HepG2 (cell line): ENCODE data around the gene SIX5. TPM values are rescaled to one million over a fixed set of nuclear protein-coding genes. Genes with fewer than 3 reads are reported as not detected.
A peak's percentile ranks its signal among the peaks of the same experiment; 100 is the strongest.

Experiments used
- ATAC-seq: fragments of 200-7000 bp; cut with Tn5 transposase; 3 replicates; pipeline ENCODE4 v1.9.1; 2020; ENCODE audit warnings: mild to moderate bottlenecking, moderate library complexity
- BruUV-seq: library from RNA; stranded (reverse); fragments of 400-500 nt; replicated peaks from 2 replicates; lab custom pipeline; 2021; lab: Mats Ljungman, UMichigan
- CTCF ChIA-PET: fragments of 300-600 bp; formaldehyde crosslinking; extraction: SDS; loops from one replicate; lab custom pipeline; 2021; ENCODE audit warnings: low total read pairs, inconsistent platforms, low intra/inter-chr PET ratio; lab: Yijun Ruan, JAX
- POLR2A ChIA-PET: fragments of 350-600 bp; sonication (Branson Sonifier 250); formaldehyde crosslinking; loops from one replicate; lab custom pipeline; 2020; ENCODE audit warnings: antibody characterized with exemption, inconsistent platforms; lab: Yijun Ruan, JAX
- DNase-seq: peaks from one replicate; pipeline ENCODE4 v3.0.0-alpha.2; 2015; ENCODE audit warnings: low spot score
- FAIRE-seq: peaks from 3 replicates; lab custom pipeline; 2011; peaks lifted over from hg19 to GRCh38; lab: Jason Lieb, UNC
- H2AFZ ChIP-seq: one replicate; pipeline ENCODE4 v1.6.1; 2011; ENCODE audit warnings: low read length, inconsistent platforms
- H3K27ac ChIP-seq: fragments of 300-600 bp; 3 replicates; pipeline ENCODE4 v1.8.0; 2011; ENCODE audit warnings: mixed run types, mild to moderate bottlenecking, mixed read lengths, low read length, inconsistent platforms; ENCODE audit not compliant: insufficient read depth; ENCODE audit errors: extremely low read length
- H3K27me3 ChIP-seq, 2 experiments: fragments of 200-600 bp in 1 of 2; 2 replicates in 1 of 2; 3 replicates in 1 of 2; pipeline versions ENCODE4 v1.6.0 to v1.8.0; 2011; ENCODE audit warnings: low read length in 2 of 2, mild to moderate bottlenecking in 2 of 2, moderate library complexity in 2 of 2, inconsistent platforms in 1 of 2; ENCODE audit not compliant: insufficient read depth in 2 of 2, control insufficient read depth in 1 of 2
- H3K36me3 ChIP-seq, 2 experiments: fragments of 200-600 bp in 1 of 2; replicated peaks in 1 of 2; 2 replicates in 1 of 2; 3 replicates in 1 of 2; pipeline versions ENCODE4 v1.5.1 to v1.8.0; 2011; ENCODE audit warnings: low read length in 2 of 2, inconsistent platforms in 1 of 2; ENCODE audit not compliant: insufficient read depth in 2 of 2, control insufficient read depth in 1 of 2
- H3K4me1 ChIP-seq: 2 replicates; pipeline ENCODE4 v1.5.1; 2012; ENCODE audit warnings: low read length, inconsistent platforms; ENCODE audit not compliant: insufficient read depth
- H3K4me2 ChIP-seq: 2 replicates; pipeline ENCODE4 v1.6.0; 2011; ENCODE audit warnings: low read depth, low read length, inconsistent platforms
- H3K4me3 ChIP-seq, 3 experiments: fragments of 200-600 bp in 1 of 3; sonication (generic), shearing (Covaris generic) in 1 of 3; replicated peaks in 1 of 3; 2 replicates each; pipeline ENCODE4 v1.5.1; 2011 to 2016; ENCODE audit warnings: low read length in 3 of 3, inconsistent platforms in 2 of 3, low read depth in 2 of 3, mild to moderate bottlenecking in 2 of 3, control low read depth in 1 of 3, mixed read lengths in 1 of 3; ENCODE audit not compliant: insufficient read depth in 1 of 3
- H3K79me2 ChIP-seq: one replicate; pipeline ENCODE4 v1.6.1; 2011; ENCODE audit warnings: low read length, inconsistent platforms; ENCODE audit not compliant: insufficient read depth
- H3K9ac ChIP-seq: 2 replicates; pipeline ENCODE4 v1.6.0; 2011; ENCODE audit warnings: mild to moderate bottlenecking, low read depth, low read length, inconsistent platforms; ENCODE audit not compliant: insufficient read depth
- H3K9me3 ChIP-seq: 2 replicates; pipeline ENCODE4 v1.5.1; 2012; ENCODE audit warnings: mild to moderate bottlenecking, low read length
- H4K20me1 ChIP-seq: 2 replicates; pipeline ENCODE4 v1.6.0; 2011; ENCODE audit warnings: inconsistent platforms, mild to moderate bottlenecking, low read length, moderate library complexity; ENCODE audit not compliant: insufficient read depth
- ARNTL ChIP-seq: sonication (generic); formaldehyde crosslinking; IDR thresholded peaks from 2 replicates; pipeline ENCODE4 v1.4.0; 2020; ENCODE audit warnings: mild to moderate bottlenecking, missing genetic modification reagents
- CEBPZ ChIP-seq: IDR thresholded peaks from 2 replicates; pipeline ENCODE4 v1.6.1; 2012; ENCODE audit warnings: low read length, improper control_type of control experiment
- EP300 ChIP-seq, 3 experiments: sonication (generic) in 1 of 3; formaldehyde crosslinking in 1 of 3; IDR thresholded peaks; 2 replicates each; pipeline versions ENCODE4 v1.5.1 to v1.6.1; 2011 to 2020; ENCODE audit warnings: low read depth in 2 of 3, low read length in 2 of 3, borderline replicate concordance in 1 of 3, improper control_type of control experiment in 1 of 3, mild to moderate bottlenecking in 1 of 3, missing genetic modification reagents in 1 of 3, moderate library complexity in 1 of 3
- FOSL2 ChIP-seq: sonication (generic); formaldehyde crosslinking; IDR thresholded peaks from 2 replicates; pipeline ENCODE4 v1.4.0; 2020; ENCODE audit warnings: missing genetic modification reagents
- FOXA1 ChIP-seq, 2 experiments: fragments of 450-650 bp in 1 of 2; sonication (generic) in 1 of 2; formaldehyde crosslinking in 1 of 2; IDR thresholded peaks; 2 replicates each; pipeline versions ENCODE4 v1.4.0 to v1.6.1; 2016 to 2020; ENCODE audit warnings: missing genetic modification reagents in 1 of 2
- LCORL ChIP-seq, 2 experiments: fragments of 450-650 bp in 1 of 2; sonication (generic) in 1 of 2; formaldehyde crosslinking in 1 of 2; IDR thresholded peaks; 2 replicates each; pipeline versions ENCODE4 v1.5.0 to v1.6.1; 2017 to 2020; ENCODE audit warnings: antibody characterized with exemption in 1 of 2, missing genetic modification reagents in 1 of 2
- RARA ChIP-seq: IDR thresholded peaks from 2 replicates; pipeline ENCODE4 v1.6.1; 2016; ENCODE audit warnings: missing genetic modification reagents, missing compliant biosample characterization
- SNAI1 ChIP-seq: sonication (generic); formaldehyde crosslinking; IDR thresholded peaks from 2 replicates; pipeline ENCODE4 v1.5.0; 2020; ENCODE audit warnings: mild to moderate bottlenecking, missing genetic modification reagents, borderline replicate concordance
- SNRNP70 ChIP-seq: fragments of 200-400 bp; formaldehyde crosslinking; IDR thresholded peaks from 2 replicates; pipeline ENCODE4 v1.6.1; 2017; ENCODE audit warnings: mild to moderate bottlenecking, low read depth, low read length, moderate library complexity
- SSRP1 ChIP-seq: IDR thresholded peaks from 2 replicates; pipeline ENCODE4 v1.6.1; 2016; ENCODE audit warnings: control low read depth
- YY1 ChIP-seq: IDR thresholded peaks from 2 replicates; pipeline ENCODE4 v1.6.1; 2011; ENCODE audit warnings: low read length, low read depth, moderate library complexity, mild to moderate bottlenecking; ENCODE audit not compliant: insufficient read depth, insufficient replicate concordance
- ZNF343 ChIP-seq: sonication (generic); formaldehyde crosslinking; IDR thresholded peaks from 2 replicates; pipeline ENCODE4 v1.4.0; 2020; ENCODE audit warnings: mild to moderate bottlenecking, missing genetic modification reagents
- WGBS: methylation state at CpG from one replicate; pipeline ENCODE4 v1.1.6; 2017; ENCODE audit warnings: low lambda C conversion rate; 5-methylcytosine and 5-hydroxymethylcytosine counted together
- in situ Hi-C: cut with HindIII; loops from 2 replicates; pipeline ENCODE4 v1.10.0; 2017; ENCODE audit warnings: low pct_unique_long_range_greater_than_20kb; ENCODE audit not compliant: extremely low pct_ligation_motif_present
- intact Hi-C: fragments of 100-400 bp; cut with micrococcal nuclease; formaldehyde crosslinking; loops from one replicate; pipeline ENCODE4 v1.10.0; 2022; ENCODE audit not compliant: unreplicated experiment
- polyA plus RNA-seq, 8 experiments: library from polyadenylated mRNA; depleted of rRNA in 3 of 8; stranded (reverse) in 7 of 8; unstranded in 1 of 8; fragments of >200 nt; fragmentation: Illumina TruSeq in 4 of 8; extraction: Trizol in 4 of 8; gene quantifications; 2 replicates each; pipeline versions ENCODE4 v1.2.1 to v1.2.3, GENCODE V29; 2011 to 2016; ENCODE audit warnings: low read depth in 4 of 8, missing spikeins in 1 of 8, mixed read lengths in 1 of 8; ENCODE audit not compliant: insufficient read depth in 1 of 8
- total RNA-seq, 5 experiments: library from RNA; depleted of rRNA; stranded (reverse); fragments of >200 nt; fragmentation: Illumina TruSeq; extraction: Trizol; gene quantifications; 2 replicates each; pipeline ENCODE4 v1.2.3, GENCODE V29; 2016; ENCODE audit warnings: low read depth in 1 of 5
- TF ChIP-seq, protein P1 (sequence below): fragments of 450-650 bp; IDR thresholded peaks from 2 replicates; pipeline ENCODE4 v1.6.1; 2017
- TF ChIP-seq, protein P2 (sequence below): sonication (generic); formaldehyde crosslinking; IDR thresholded peaks from 2 replicates; pipeline ENCODE4 v1.8.0; 2022; ENCODE audit warnings: low read depth, missing genetic modification reagents
- TF ChIP-seq, protein P3 (sequence below): sonication (generic); formaldehyde crosslinking; IDR thresholded peaks from 2 replicates; pipeline ENCODE4 v1.4.0; 2020; ENCODE audit warnings: mild to moderate bottlenecking, missing genetic modification reagents

SIX5 gene
- total and polyA plus RNA-seq, 2 of the 13 experiments (the other 11 are each of a cell fraction or from before 2014, with no cell fraction given): 7.7 to 10.5 TPM

DNA sequence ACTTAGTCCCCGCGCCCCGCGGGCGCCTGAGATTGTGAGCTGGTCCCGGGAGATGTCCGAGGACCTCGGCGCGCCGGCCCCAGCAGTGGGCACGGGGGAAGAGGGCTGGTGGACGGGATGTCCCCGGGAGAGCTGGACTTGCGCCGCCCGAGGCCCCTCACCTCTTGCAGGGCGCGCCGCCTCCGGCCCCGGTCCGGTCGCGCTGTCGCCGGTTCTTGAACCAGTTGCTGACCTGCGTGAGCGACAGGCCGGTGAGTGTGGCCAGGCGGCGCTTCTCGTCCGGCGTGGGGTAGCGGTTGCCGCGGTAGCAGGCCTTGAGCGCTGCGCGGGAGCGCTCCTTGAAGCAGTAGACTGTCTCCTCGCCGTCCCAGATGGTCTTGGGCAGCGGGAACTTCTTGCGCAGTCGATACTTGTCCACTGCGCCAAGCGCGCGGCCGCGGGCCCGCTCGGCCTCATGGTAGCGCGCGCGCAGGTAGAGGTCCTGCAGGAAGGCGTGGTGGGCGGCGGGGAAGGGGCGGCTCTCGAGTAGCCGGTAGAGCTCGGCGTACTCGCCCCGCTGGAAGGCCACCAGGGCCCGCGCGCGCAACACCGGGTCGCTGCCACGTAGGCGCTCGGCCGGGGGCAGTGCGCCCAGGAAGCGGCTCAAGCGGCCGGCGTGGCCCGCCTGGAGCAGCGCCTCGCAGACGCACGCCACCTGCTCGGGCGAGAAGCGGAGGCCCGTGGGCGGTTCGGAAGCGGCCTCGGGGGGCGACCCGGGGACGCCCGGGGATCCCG, 984 bp downstream of the SIX5 start:
- ChIA-PET POLR2A (interaction anchor here (1.0 to 4.7 kb wide), 19 partner anchors 9 to 184 kb away, joined by 3 to 94 read pairs (median 7); partner anchors contain the start of genes DMWD, FBXO46, FOXA3 and MYPOP), CTCF (no interaction called here)
- in situ Hi-C loops: no loop called here
- BruUV-seq: TSS peak; percentile 47
- no CpG with 5 or more reads among the region's 102 CpGs for WGBS
- H3K27ac ChIP-seq: peak overlapping the region; percentile 91
- intact Hi-C loops: loop anchor here (2.0 to 5.0 kb wide), 2 partner anchors 36 to 75 kb away; partner anchors contain the start of genes FBXO46, MEIOSIN and QPCTL
- H4K20me1 ChIP-seq: no peaks in the 10 kb centered on the region
- H3K9ac ChIP-seq: peak overlapping the region; percentile 91
- peaks cover 1 to 2% of the 10 kb centered on the region in 2 experiments; a peak in 2 of 5 replicates for H3K27me3 ChIP-seq
- H3K4me3 ChIP-seq: peak overlapping the region; percentile 75 to 87 (median 76)
- H2AFZ ChIP-seq: no peak overlapping the region
- ATAC-seq (no peak; the same call in 1 of the 3 replicates), FAIRE-seq (no peak), DNase-seq (peak; percentile 41)
- no peaks in the 10 kb centered on the region for H3K9me3 ChIP-seq
- peaks cover 3% of the 10 kb centered on the region for H3K79me2 ChIP-seq
- H3K4me1 ChIP-seq: peaks cover 16% of the 10 kb centered on the region
- H3K36me3 ChIP-seq: no peaks in the 10 kb centered on the region
- peak overlapping the region; percentile 93 for H3K4me2 ChIP-seq
- TF ChIP-seq ZNF343 (CRISPR knock-in tag) (no peak), YY1 (no peak), LCORL (IDR thresholded peaks at IDR 0.05) (no peak), LCORL (CRISPR knock-in tag; IDR thresholded peaks at IDR 0.05) (no peak; the same call in 1 of the 2 replicates), SNAI1 (CRISPR knock-in tag) (no peak), RARA (CRISPR knock-in tag) (0 out of 2 replicates have a peak, but pooled peaks have one; percentile 25), FOSL2 (CRISPR knock-in tag) (no peak), FOXA1 (IDR thresholded peaks at IDR 0.05) (no peak), FOXA1 (CRISPR knock-in tag; IDR thresholded peaks at IDR 0.05) (no peak), SNRNP70 (no peak), SSRP1 (no peak), EP300 (IDR thresholded peaks at IDR 0.05; ENCODE audit: low read depth in 2 of 2, low read length in 2 of 2) (no peak), EP300 (CRISPR knock-in tag; IDR thresholded peaks at IDR 0.05; ENCODE audit: borderline replicate concordance) (no peak), ARNTL (no peak), CEBPZ (no peak)
- TF ChIP-seq, protein P1, sequence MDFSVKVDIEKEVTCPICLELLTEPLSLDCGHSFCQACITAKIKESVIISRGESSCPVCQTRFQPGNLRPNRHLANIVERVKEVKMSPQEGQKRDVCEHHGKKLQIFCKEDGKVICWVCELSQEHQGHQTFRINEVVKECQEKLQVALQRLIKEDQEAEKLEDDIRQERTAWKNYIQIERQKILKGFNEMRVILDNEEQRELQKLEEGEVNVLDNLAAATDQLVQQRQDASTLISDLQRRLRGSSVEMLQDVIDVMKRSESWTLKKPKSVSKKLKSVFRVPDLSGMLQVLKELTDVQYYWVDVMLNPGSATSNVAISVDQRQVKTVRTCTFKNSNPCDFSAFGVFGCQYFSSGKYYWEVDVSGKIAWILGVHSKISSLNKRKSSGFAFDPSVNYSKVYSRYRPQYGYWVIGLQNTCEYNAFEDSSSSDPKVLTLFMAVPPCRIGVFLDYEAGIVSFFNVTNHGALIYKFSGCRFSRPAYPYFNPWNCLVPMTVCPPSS: no peak
- TF ChIP-seq, protein P2, sequence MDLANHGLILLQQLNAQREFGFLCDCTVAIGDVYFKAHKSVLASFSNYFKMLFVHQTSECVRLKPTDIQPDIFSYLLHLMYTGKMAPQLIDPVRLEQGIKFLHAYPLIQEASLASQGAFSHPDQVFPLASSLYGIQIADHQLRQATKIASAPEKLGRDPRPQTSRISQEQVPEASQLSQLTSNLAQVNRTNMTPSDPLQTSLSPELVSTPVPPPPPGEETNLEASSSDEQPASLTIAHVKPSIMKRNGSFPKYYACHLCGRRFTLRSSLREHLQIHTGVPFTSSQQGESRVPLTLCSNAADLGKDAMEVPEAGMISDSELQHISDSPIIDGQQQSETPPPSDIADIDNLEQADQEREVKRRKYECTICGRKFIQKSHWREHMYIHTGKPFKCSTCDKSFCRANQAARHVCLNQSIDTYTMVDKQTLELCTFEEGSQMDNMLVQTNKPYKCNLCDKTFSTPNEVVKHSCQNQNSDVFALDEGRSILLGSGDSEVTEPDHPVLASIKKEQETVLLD (CRISPR knock-in tag): no peak
- TF ChIP-seq, protein P3, sequence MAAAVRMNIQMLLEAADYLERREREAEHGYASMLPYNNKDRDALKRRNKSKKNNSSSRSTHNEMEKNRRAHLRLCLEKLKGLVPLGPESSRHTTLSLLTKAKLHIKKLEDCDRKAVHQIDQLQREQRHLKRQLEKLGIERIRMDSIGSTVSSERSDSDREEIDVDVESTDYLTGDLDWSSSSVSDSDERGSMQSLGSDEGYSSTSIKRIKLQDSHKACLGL (CRISPR knock-in tag): peak; percentile 70
